ENCODE measurements around the gene LRRC46.

Gene LRRC46

GRCh38 chr17:47834756-47835155 is 3.3 kb downstream of the LRRC46 start:
- no peak for DNase-seq

- no peak for DNase-seq
These were observed 5.1 kb downstream of the LRRC46 start for GRCh38 chr17:47836601-47837000.

- DNase-seq: no peak
These were observed 6.0 kb downstream of the LRRC46 start for GRCh38 chr17:47837401-47838039.

- DNase-seq: no peak
These were observed 7.2 kb downstream of the LRRC46 start for GRCh38 chr17:47838636-47839035.

- DNase-seq: no peak
These were observed 7.6 kb downstream of the LRRC46 start for GRCh38 chr17:47839071-47839470.

- DNase-seq: no peak
These were observed 8.7 kb downstream of the LRRC46 start for GRCh38 chr17:47840001-47840741.

- DNase-seq: peak; percentile 81
These were observed 9.4 kb downstream of the LRRC46 start, which contains the start of gene SCRN2 for GRCh38 chr17:47840742-47841487. Gene SCRN2, minus strand, starts transcription at chr17:47841273. Its CDS starts 430 bp downstream, at chr17:47840843.

- no peak for DNase-seq
These were observed 10.2 kb downstream of the LRRC46 start for GRCh38 chr17:47841488-47842291.

GRCh38 chr17:47843391-47843730 is 11.9 kb downstream of the LRRC46 start:
- DNase-seq: no peak

- DNase-seq: no peak
These were observed 12.8 kb downstream of the LRRC46 start for GRCh38 chr17:47844227-47844626.

- no peak for DNase-seq
These were observed 13.6 kb downstream of the LRRC46 start for GRCh38 chr17:47844814-47845715.

GRCh38 chr17:47845716-47846075 is 14.2 kb downstream of the LRRC46 start:
- DNase-seq: no peak

GRCh38 chr17:47846716-47847340 is 15.4 kb downstream of the LRRC46 start:
- no peak for DNase-seq

- no peak for DNase-seq
These were observed 16.1 kb downstream of the LRRC46 start for GRCh38 chr17:47847341-47848197.

GRCh38 chr17:47848198-47848513 is 16.7 kb downstream of the LRRC46 start:
- DNase-seq: no peak

GRCh38 chr17:47850373-47850691 is 18.9 kb downstream of the LRRC46 start:
- DNase-seq: no peak

GRCh38 chr17:47850692-47851573 is 19.5 kb downstream of the LRRC46 start, which contains the start of gene SP6:
Gene SP6, minus strand, starts transcription at chr17:47851163. Its CDS starts 2,734 bp downstream, at chr17:47848429.
- DNase-seq: no peak

- no peak for DNase-seq
These were observed 20.3 kb downstream of the LRRC46 start for GRCh38 chr17:47851764-47852112.

GRCh38 chr17:47852113-47852949 is 20.9 kb downstream of the LRRC46 start:
- no peak for DNase-seq

All from NCI-H1694 treated with DMSO at 0.1 percent for 48 hours (cell line).